GM19240 (cell line): ENCODE measurements around the gene GPR146.

ENCODE experiments used
- DNase-seq: peaks from one replicate; pipeline ENCODE4 v3.0.0; 2011; ENCODE audit warnings: low spot score; ENCODE audit not compliant: insufficient read length

Gene GPR146

GRCh38 chr7:1056785-1057410 lies 12.6 kb downstream of the GPR146 start:
- no peak for DNase-seq

- no peak for DNase-seq
Measured at GRCh38 chr7:1057416-1058291, 13.3 kb downstream of the GPR146 start.

- DNase-seq = no peak
Measured at GRCh38 chr7:1058311-1058710, 14.0 kb downstream of the GPR146 start.

GRCh38 chr7:1058821-1059199 lies 14.5 kb downstream of the GPR146 start:
- DNase-seq = no peak

GRCh38 chr7:1059200-1060091 lies 15.1 kb downstream of the GPR146 start:
- no peak for DNase-seq

- no peak for DNase-seq
Measured at GRCh38 chr7:1060315-1061072, 16.1 kb downstream of the GPR146 start.

- DNase-seq = no peak
Measured at GRCh38 chr7:1061180-1061579, 16.8 kb downstream of the GPR146 start.

- DNase-seq = peak; percentile 90
Measured at GRCh38 chr7:1062296-1063294, 18.2 kb downstream of the GPR146 start.

GRCh38 chr7:1063361-1063760 lies 19.0 kb downstream of the GPR146 start:
- DNase-seq = no peak

GRCh38 chr7:1064581-1064980 lies 20.2 kb downstream of the GPR146 start:
- DNase-seq = no peak

GRCh38 chr7:1065263-1065584 lies 20.9 kb downstream of the GPR146 start:
- no peak for DNase-seq

- DNase-seq = peak; percentile 99
Measured at GRCh38 chr7:1065585-1066241, 21.4 kb downstream of the GPR146 start.

GRCh38 chr7:1066242-1066588 lies 21.9 kb downstream of the GPR146 start:
- no peak for DNase-seq

- DNase-seq = no peak
Measured at GRCh38 chr7:1068013-1068412, 23.7 kb downstream of the GPR146 start.

- DNase-seq = no peak
Measured at GRCh38 chr7:1068619-1069018, 24.3 kb downstream of the GPR146 start.

- no peak for DNase-seq
Measured at GRCh38 chr7:1070544-1071011, 26.2 kb downstream of the GPR146 start.

GRCh38 chr7:1071731-1072254 lies 27.4 kb downstream of the GPR146 start:
- no peak for DNase-seq

- DNase-seq = no peak
Measured at GRCh38 chr7:1073142-1073977, 29.0 kb downstream of the GPR146 start.
